CD8-positive, alpha-beta memory T cell (primary cell): ENCODE data around the gene P2RX1. TPM values are rescaled to one million over a fixed set of nuclear protein-coding genes. Genes with fewer than 3 reads are reported as not detected.

Source experiments
- CTCF ChIA-PET: fragments of 350-600 bp; sonication (Branson Sonifier 250); formaldehyde crosslinking; loops from one replicate; lab custom pipeline; 2021; ENCODE audit warnings: antibody characterized with exemption; lab: Charles Lee
- POLR2A ChIA-PET: fragments of 350-600 bp; sonication (Branson Sonifier 250); formaldehyde crosslinking; loops from one replicate; lab custom pipeline; 2021; ENCODE audit warnings: antibody characterized with exemption; lab: Charles Lee
- DNase-seq, 5 donors: peaks; one replicate each; pipeline versions ENCODE4 v3.0.0 to v3.0.0-alpha.2; 2020 to 2022; ENCODE audit warnings: mixed read lengths in 1 of 5
- H3K27ac ChIP-seq: one replicate; pipeline ENCODE4 v1.7.0; 2013; ENCODE audit warnings: low read depth, mild to moderate bottlenecking, low read length, moderate library complexity
- H3K27me3 ChIP-seq: 2 replicates; pipeline ENCODE4 v1.7.0; 2013; ENCODE audit warnings: low read length, mild to moderate bottlenecking; ENCODE audit not compliant: insufficient read depth, poor library complexity, severe bottlenecking
- H3K36me3 ChIP-seq: 2 replicates; pipeline ENCODE4 v1.7.0; 2013; ENCODE audit warnings: mild to moderate bottlenecking, low read length, moderate library complexity; ENCODE audit not compliant: insufficient read depth
- H3K4me1 ChIP-seq: 2 replicates; pipeline ENCODE4 v1.7.0; 2013; ENCODE audit warnings: mild to moderate bottlenecking, low read length, moderate library complexity; ENCODE audit not compliant: insufficient read depth
- H3K4me3 ChIP-seq: 2 replicates; pipeline ENCODE4 v1.7.0; 2013; ENCODE audit warnings: mild to moderate bottlenecking, low read length
- H3K9me3 ChIP-seq: 2 replicates; pipeline ENCODE4 v1.7.0; 2013; ENCODE audit warnings: mild to moderate bottlenecking, low read length
- H3K27ac Mint-ChIP-seq, 8 donors: one replicate each; pipeline ENCODE4 v1.8.0; 2020 to 2021; ENCODE audit warnings: mixed read lengths in 8 of 8, mild to moderate bottlenecking in 6 of 8, inconsistent platforms in 3 of 8, moderate library complexity in 3 of 8
- H3K27me3 Mint-ChIP-seq, 2 donors: one replicate each; pipeline ENCODE4 v1.8.0; 2020 to 2021; ENCODE audit warnings: mixed read lengths in 2 of 2, mild to moderate bottlenecking in 1 of 2, moderate library complexity in 1 of 2
- H3K36me3 Mint-ChIP-seq, 3 donors: one replicate each; pipeline ENCODE4 v1.8.0; 2020 to 2021; ENCODE audit warnings: mixed read lengths in 3 of 3, inconsistent platforms in 1 of 3, mild to moderate bottlenecking in 1 of 3
- H3K4me1 Mint-ChIP-seq, 3 donors: one replicate each; pipeline ENCODE4 v1.8.0; 2020 to 2021; ENCODE audit warnings: mixed read lengths in 3 of 3, inconsistent platforms in 1 of 3, mild to moderate bottlenecking in 1 of 3
- H3K4me3 Mint-ChIP-seq, 7 donors: one replicate each; pipeline ENCODE4 v1.8.0; 2020 to 2021; ENCODE audit warnings: mixed read lengths in 7 of 7, mild to moderate bottlenecking in 6 of 7, moderate library complexity in 4 of 7, inconsistent platforms in 2 of 7
- H3K9me3 Mint-ChIP-seq, 5 donors: one replicate each; pipeline ENCODE4 v1.8.0; 2020 to 2022; ENCODE audit warnings: mixed read lengths in 5 of 5, mild to moderate bottlenecking in 3 of 5, moderate library complexity in 2 of 5, inconsistent platforms in 1 of 5
- polyA plus RNA-seq: library from polyadenylated mRNA; unstranded; fragments of 300-500 nt; fragmentation: Illumina TruSeq; gene quantifications from one replicate; pipeline ENCODE4 v1.2.3, GENCODE V29; 2021
- total RNA-seq, 2 experiments: library from RNA; stranded (reverse); gene quantifications; one replicate each; pipeline ENCODE4 v1.2.3, GENCODE V29; 2021

P2RX1 gene
- total and polyA plus RNA-seq, 3 experiments from 2014 or later, result 0.13 to 0.22 TPM; not detected in 1

DNA sequence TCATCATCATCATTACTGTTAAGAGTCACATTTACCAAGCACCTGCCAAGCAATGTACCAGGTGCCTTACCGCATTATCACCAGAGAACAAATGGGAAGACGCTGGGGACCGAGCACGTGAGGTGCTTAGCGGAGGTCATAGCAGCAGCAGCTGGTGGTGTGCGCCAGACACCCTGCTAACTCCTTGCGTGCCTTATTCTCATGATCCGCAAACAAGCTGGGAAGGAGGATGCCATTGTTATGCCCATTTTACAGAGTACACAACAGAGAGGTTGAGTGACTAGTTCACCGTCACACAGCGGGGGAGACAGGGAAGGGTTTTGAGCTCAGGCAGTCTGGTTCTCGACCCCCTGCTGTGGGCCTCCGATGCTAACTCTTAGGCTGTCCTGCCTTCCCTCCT lies 40.7 kb upstream of the P2RX1 start:
- Histone ChIP-seq H3K4me1 (peaks cover 46% of the 10 kb centered on the region), H3K9me3 (no peaks in the 10 kb centered on the region), H3K4me3 (no peak overlapping the region), H3K27me3 (no peaks in the 10 kb centered on the region), H3K27ac (no peak overlapping the region), H3K36me3 (peaks cover 5% of the 10 kb centered on the region)
- peak in 1 of 5 donors; percentile 19 for DNase-seq
- Mint-ChIP-seq H3K27ac (peak overlapping the region in 7 of 8 donors; percentile 39 to 92 (median 80)), H3K36me3 (peaks cover 0 to 62% (median 7%) of the 10 kb centered on the region in 3 donors), H3K9me3 (no peaks in the 10 kb centered on the region), H3K4me3 (peak overlapping the region in 5 of 7 donors; percentile 31 to 50 (median 49)), H3K27me3 (no peaks in the 10 kb centered on the region), H3K4me1 (peaks cover 51 to 62% (median 55%) of the 10 kb centered on the region in 3 donors)
- ChIA-PET POLR2A (interaction anchor here (0.6 kb wide), 1 partner anchor 69 kb away, joined by 10 read pairs; no protein-coding TSS in a partner anchor), CTCF (interaction anchor here (1.2 to 1.3 kb wide), 2 partner anchors 43 to 48 kb away, joined by 3 to 4 read pairs; no protein-coding TSS in a partner anchor)

DNA sequence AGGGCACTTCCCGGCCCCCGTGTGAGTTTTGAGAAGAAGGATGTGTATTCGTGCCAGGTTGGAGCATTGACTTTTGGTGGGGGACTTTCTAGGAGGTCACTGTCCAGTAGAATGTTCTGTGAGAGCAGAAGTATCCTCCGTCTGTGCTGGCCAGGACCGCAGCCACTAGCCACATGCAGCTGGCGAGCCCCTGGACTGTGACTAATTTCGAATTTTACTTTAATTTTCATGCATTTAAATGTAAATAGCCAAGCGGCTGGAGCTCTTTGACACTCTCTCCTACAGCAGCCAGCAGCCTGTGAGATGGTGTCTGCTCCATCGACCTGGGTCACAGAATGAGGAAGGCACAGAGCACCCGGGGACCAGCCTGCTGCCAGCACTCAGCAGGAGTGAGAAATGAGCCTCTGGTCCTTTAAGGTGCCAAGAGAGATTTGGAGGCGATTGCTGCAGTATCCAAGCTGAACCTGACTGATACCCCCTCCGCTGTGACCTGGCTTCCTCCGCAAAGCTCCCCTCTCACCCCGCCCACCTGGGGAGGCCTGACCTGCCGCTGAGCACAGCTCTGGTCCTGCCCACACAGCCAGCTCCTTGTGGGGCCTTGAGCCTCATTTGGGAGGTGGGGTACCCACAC lies 40.2 kb upstream of the P2RX1 start:
- Mint-ChIP-seq H3K36me3 (peaks cover 0 to 67% (median 7%) of the 10 kb centered on the region in 3 donors), H3K27me3 (no peaks in the 10 kb centered on the region), H3K4me1 (peaks cover 46 to 57% (median 49%) of the 10 kb centered on the region in 3 donors), H3K9me3 (no peaks in the 10 kb centered on the region), H3K27ac (peak overlapping the region in 7 of 8 donors; percentile 39 to 92 (median 59)), H3K4me3 (peak overlapping the region in 4 of 7 donors; percentile 31 to 50 (median 45))
- no peaks in the 10 kb centered on the region for H3K9me3 ChIP-seq
- peaks cover 40% of the 10 kb centered on the region for H3K4me1 ChIP-seq
- H3K36me3 ChIP-seq, result peaks cover 5% of the 10 kb centered on the region
- no peak overlapping the region for H3K27ac ChIP-seq
- DNase-seq, result no peak
- H3K4me3 ChIP-seq, result no peak overlapping the region
- H3K27me3 ChIP-seq, result no peaks in the 10 kb centered on the region
- ChIA-PET CTCF (interaction anchor here (1.2 to 1.3 kb wide), 2 partner anchors 43 to 49 kb away, joined by 3 to 4 read pairs; no protein-coding TSS in a partner anchor), POLR2A (interaction anchor here (0.6 to 1.2 kb wide), 2 partner anchors 9 to 70 kb away, joined by 5 to 10 read pairs; partner anchors contain the start of gene ATP2A3)

DNA sequence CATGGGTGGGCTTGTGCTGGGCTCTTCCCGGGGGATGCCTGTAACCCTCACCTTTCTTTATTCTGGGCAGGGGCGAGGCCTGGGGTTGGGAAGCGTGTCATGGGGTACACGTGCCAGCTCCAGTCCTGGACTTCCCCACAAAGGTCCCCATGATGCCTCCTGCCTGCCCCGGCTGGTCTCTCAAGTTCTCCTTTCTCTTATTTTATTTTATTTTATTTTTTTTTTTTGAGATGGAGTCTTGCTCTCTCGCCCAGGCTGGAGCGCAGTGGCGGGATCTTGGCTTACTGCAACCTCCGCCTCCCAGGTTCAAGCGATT lies 39.4 kb upstream of the P2RX1 start:
- Mint-ChIP-seq H3K4me3 (no peak overlapping the region), H3K27ac (peak overlapping the region in 2 of 8 donors; percentile 43 to 85), H3K9me3 (no peaks in the 10 kb centered on the region), H3K4me1 (peaks cover 39 to 49% (median 41%) of the 10 kb centered on the region in 3 donors), H3K36me3 (peaks cover 0 to 68% (median 7%) of the 10 kb centered on the region in 3 donors), H3K27me3 (no peaks in the 10 kb centered on the region)
- H3K4me1 ChIP-seq, result peaks cover 32% of the 10 kb centered on the region
- H3K9me3 ChIP-seq, result no peaks in the 10 kb centered on the region
- H3K27ac ChIP-seq, result no peak overlapping the region
- peaks cover 7% of the 10 kb centered on the region for H3K36me3 ChIP-seq
- no peak for DNase-seq
- H3K27me3 ChIP-seq, result no peaks in the 10 kb centered on the region
- H3K4me3 ChIP-seq, result no peak overlapping the region
- CTCF ChIA-PET, result no interaction called here
- POLR2A ChIA-PET, result interaction anchor here (1.2 kb wide), 1 partner anchor 9 kb away, joined by 5 read pairs; the partner anchor contains the start of gene ATP2A3

DNA sequence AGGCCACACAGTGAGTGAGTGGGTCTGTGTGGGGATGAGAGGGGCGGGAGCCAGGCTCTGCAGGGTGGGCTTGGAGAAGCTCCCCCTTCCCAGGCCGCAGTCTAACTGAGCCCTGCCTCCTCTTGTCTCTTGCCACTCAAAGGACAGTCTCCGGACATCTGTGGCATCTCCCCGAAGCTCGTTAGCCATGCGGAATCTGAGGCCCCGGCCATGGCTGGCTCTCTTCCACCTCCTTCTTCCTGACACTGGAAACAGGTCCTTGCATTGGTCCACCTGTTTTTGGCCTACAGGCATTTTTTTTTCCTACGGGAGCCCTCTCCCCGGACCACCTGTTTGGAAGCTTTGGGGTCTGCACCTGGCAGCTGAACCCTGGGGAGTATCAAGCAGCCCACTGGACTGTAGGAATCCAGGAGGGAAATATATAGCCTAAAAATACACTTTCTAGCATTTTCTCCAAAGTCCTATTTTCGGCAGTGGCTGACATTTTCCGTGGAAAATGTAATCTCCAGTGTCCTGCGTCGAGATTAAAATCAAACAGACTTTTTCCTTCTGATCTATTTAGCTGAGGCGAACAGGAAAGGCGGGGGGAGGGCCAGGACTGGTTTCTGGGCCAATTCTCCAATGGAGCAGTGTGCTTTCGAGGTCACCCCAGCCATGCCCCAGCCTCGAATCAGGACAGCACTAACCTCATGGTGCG lies 38.9 kb upstream of the P2RX1 start:
- ChIA-PET CTCF (no interaction called here), POLR2A (interaction anchor here (1.2 kb wide), 1 partner anchor 10 kb away, joined by 5 read pairs; the partner anchor contains the start of gene ATP2A3)
- Mint-ChIP-seq H3K4me3 (no peak overlapping the region), H3K9me3 (no peaks in the 10 kb centered on the region), H3K27ac (peak overlapping the region in 3 of 8 donors; percentile 50 to 83 (median 58)), H3K4me1 (peaks cover 34 to 44% (median 36%) of the 10 kb centered on the region in 3 donors), H3K36me3 (peaks cover 0 to 68% (median 4%) of the 10 kb centered on the region in 3 donors), H3K27me3 (no peaks in the 10 kb centered on the region)
- Histone ChIP-seq H3K4me3 (no peak overlapping the region), H3K27ac (no peak overlapping the region), H3K9me3 (no peaks in the 10 kb centered on the region), H3K36me3 (peaks cover 11% of the 10 kb centered on the region), H3K27me3 (no peaks in the 10 kb centered on the region), H3K4me1 (peaks cover 27% of the 10 kb centered on the region)
- DNase-seq, result no peak

DNA sequence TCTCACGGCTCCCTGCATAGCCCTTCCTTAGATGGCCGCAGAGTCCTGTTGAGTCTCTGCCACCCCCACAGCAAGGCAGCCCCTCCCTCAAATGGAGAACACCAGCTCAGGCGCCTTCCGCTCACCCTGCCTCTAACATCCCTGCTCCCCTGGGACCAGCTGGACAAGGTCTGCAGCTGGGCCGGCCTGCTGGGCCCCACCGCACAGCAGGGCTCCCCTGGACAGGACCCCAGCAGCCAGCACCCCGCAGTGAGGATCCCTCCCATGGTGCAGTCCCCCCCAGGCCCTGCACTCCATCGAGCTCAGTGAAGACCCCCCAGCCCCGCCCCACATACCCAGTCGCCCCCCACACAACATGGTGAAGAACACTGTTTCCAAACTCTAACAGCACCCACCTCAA lies 37.8 kb upstream of the P2RX1 start:
- Histone ChIP-seq H3K9me3 (no peaks in the 10 kb centered on the region), H3K4me1 (peaks cover 17% of the 10 kb centered on the region), H3K27me3 (no peaks in the 10 kb centered on the region), H3K36me3 (peaks cover 16% of the 10 kb centered on the region), H3K4me3 (no peak overlapping the region), H3K27ac (no peak overlapping the region)
- Mint-ChIP-seq H3K4me3 (no peak overlapping the region), H3K27ac (no peak overlapping the region), H3K27me3 (no peaks in the 10 kb centered on the region), H3K4me1 (peaks cover 24 to 34% (median 27%) of the 10 kb centered on the region in 3 donors), H3K36me3 (peaks cover 0 to 71% (median 4%) of the 10 kb centered on the region in 3 donors), H3K9me3 (no peaks in the 10 kb centered on the region)
- CTCF ChIA-PET, result no interaction called here
- POLR2A ChIA-PET, result interaction anchor here (0.5 kb wide), 1 partner anchor 12 kb away, joined by 6 read pairs; no protein-coding TSS in a partner anchor
- DNase-seq, result no peak

DNA sequence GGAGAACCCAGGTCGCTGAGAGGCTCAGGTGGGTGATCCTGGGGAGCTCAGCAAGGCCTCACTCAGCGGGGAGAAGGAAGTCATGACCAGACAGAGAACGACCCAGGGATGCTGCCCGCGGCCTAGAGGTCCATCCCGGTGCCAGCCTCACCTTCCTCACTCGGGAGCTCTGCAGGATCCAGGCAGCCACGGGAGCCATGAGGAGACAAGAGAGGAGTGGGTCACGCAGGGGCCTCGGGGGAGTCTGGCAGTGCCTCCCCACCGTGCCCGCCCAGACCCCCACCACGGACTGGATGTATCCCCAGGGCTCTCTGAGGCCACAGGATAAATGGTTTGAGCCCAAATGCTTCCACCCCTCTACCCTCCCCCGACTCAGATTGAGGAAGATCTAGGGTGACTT lies 37.3 kb upstream of the P2RX1 start:
- no peak for DNase-seq
- peaks cover 0 to 77% (median 4%) of the 10 kb centered on the region in 3 donors for H3K36me3 Mint-ChIP-seq
- Histone ChIP-seq H3K36me3 (peaks cover 16% of the 10 kb centered on the region), H3K27ac (no peak overlapping the region), H3K9me3 (no peaks in the 10 kb centered on the region), H3K4me3 (no peak overlapping the region), H3K4me1 (peaks cover 15% of the 10 kb centered on the region), H3K27me3 (no peaks in the 10 kb centered on the region)
- H3K4me3 Mint-ChIP-seq, result no peak overlapping the region
- H3K27me3 Mint-ChIP-seq, result no peaks in the 10 kb centered on the region
- POLR2A ChIA-PET, result no interaction called here
- no peak overlapping the region for H3K27ac Mint-ChIP-seq
- no peaks in the 10 kb centered on the region for H3K9me3 Mint-ChIP-seq
- H3K4me1 Mint-ChIP-seq, result peaks cover 23 to 32% (median 25%) of the 10 kb centered on the region in 3 donors
- CTCF ChIA-PET, result no interaction called here

DNA sequence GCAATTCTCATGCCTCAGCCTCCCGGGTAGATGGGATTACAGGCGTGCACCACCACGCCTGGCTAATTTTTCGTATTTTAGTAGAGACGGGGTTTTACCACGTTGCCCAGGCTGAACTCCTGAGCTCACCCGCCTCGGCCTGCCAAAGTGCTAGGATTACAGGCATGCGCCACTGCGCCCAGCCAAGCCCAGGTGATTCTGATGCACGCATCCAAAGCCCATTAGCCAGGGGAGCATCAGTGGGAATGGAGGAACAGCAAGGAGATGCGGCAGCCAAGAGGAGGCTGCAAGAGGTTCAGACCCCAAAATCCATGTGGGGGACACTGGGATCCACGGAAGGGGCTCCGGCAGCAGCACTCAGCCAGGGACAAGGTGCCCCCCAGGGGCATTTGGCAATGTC lies 35.9 kb upstream of the P2RX1 start:
- H3K4me3 Mint-ChIP-seq, result no peak overlapping the region
- no peaks in the 10 kb centered on the region for H3K27me3 ChIP-seq
- no peak overlapping the region for H3K27ac ChIP-seq
- H3K4me1 Mint-ChIP-seq, result peaks cover 12 to 18% (median 13%) of the 10 kb centered on the region in 3 donors
- ChIA-PET POLR2A (no interaction called here), CTCF (interaction anchor here (1.0 kb wide), 1 partner anchor 13 kb away, joined by 3 read pairs; no protein-coding TSS in a partner anchor)
- H3K36me3 ChIP-seq, result peaks cover 14% of the 10 kb centered on the region
- H3K9me3 Mint-ChIP-seq, result no peaks in the 10 kb centered on the region
- no peaks in the 10 kb centered on the region for H3K27me3 Mint-ChIP-seq
- H3K36me3 Mint-ChIP-seq, result peaks cover 0 to 76% (median 6%) of the 10 kb centered on the region in 3 donors
- peak overlapping the region in 2 of 8 donors; percentile 36 to 38 for H3K27ac Mint-ChIP-seq
- H3K9me3 ChIP-seq, result no peaks in the 10 kb centered on the region
- DNase-seq, result no peak
- H3K4me1 ChIP-seq, result peaks cover 10% of the 10 kb centered on the region
- H3K4me3 ChIP-seq, result no peak overlapping the region
